ENCODE results near the gene RAB40AL.
"Not testable (repeated sequence)": the region's sequence is repeated elsewhere in the genome, so short reads cannot be mapped to it uniquely, and the experiment has no call there.

The RAB40AL gene

GRCh38 chrX:102964940-102965339 is 27.9 kb downstream of the RAB40AL start:
- no peak for TF ChIP-seq CTCF (IDR thresholded peaks at IDR 0.05; ENCODE audit: low read depth, low read length)
- in situ Hi-C loops (cut with HindIII; ENCODE audit: low sequenced_read_pairs), result no loop called here
- no peak overlapping the region for H3K4me3 ChIP-seq (ENCODE audit: low read depth, low read length)
- DNase-seq (ENCODE audit: low read depth, low spot score), result no peak

DNA sequence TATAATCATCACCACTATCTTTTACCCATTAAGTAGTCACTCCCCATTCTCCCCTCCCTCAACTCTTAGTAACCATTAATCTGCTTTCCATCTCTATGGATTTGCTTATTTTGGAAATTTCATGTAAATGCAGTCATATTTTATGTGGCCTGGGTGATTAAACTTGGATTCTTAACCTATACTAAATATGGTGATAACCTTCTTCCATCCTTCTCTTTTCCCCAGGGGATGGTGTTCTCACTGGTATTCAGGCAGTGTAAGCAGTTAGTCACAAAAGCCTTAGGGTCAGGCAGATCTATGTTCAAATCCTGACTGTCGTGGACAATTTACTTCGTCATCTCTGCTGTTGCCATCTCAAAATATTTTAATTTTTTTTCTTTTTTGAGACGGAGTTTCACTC is 29.6 kb downstream of the RAB40AL start:
- DNase-seq (ENCODE audit: low read depth, low spot score), result no peak
- no peak for TF ChIP-seq CTCF (IDR thresholded peaks at IDR 0.05; ENCODE audit: low read depth, low read length)

GRCh38 chrX:102968216-102968615 is 31.1 kb downstream of the RAB40AL start:
- in situ Hi-C loops (cut with HindIII; ENCODE audit: low sequenced_read_pairs), result no loop called here
- no peak overlapping the region for H3K4me3 ChIP-seq (ENCODE audit: low read depth, low read length)
- TF ChIP-seq CTCF (IDR thresholded peaks at IDR 0.05; ENCODE audit: low read depth, low read length), result no peak
- DNase-seq (ENCODE audit: low read depth, low spot score), result no peak

More for the DNA sequence above, 29.6 kb downstream of the RAB40AL start:
- H3K4me3 ChIP-seq (ENCODE audit: low read depth, low read length), result no peak overlapping the region
- in situ Hi-C loops (cut with HindIII; ENCODE audit: low sequenced_read_pairs), result no loop called here

GRCh38 chrX:102971536-102971935 is 34.5 kb downstream of the RAB40AL start:
- H3K4me3 ChIP-seq (ENCODE audit: low read depth, low read length); in situ Hi-C loops (cut with HindIII; ENCODE audit: low sequenced_read_pairs); DNase-seq (ENCODE audit: low read depth, low spot score): not testable (repeated sequence)

GRCh38 chrX:102975016-102975415 is 37.9 kb downstream of the RAB40AL start:
- H3K4me3 ChIP-seq (ENCODE audit: low read depth, low read length), result no peak overlapping the region
- no peak for TF ChIP-seq CTCF (IDR thresholded peaks at IDR 0.05; ENCODE audit: low read depth, low read length)
- in situ Hi-C loops (cut with HindIII; ENCODE audit: low sequenced_read_pairs), result no loop called here
- no peak for DNase-seq (ENCODE audit: low read depth, low spot score)

- DNase-seq (ENCODE audit: low read depth, low spot score), result no peak
- in situ Hi-C loops (cut with HindIII; ENCODE audit: low sequenced_read_pairs), result no loop called here
- no peak overlapping the region for H3K4me3 ChIP-seq (ENCODE audit: low read depth, low read length)
- TF ChIP-seq CTCF (IDR thresholded peaks at IDR 0.05; ENCODE audit: low read depth, low read length), result no peak
Measured at GRCh38 chrX:102976286-102976685, 39.2 kb downstream of the RAB40AL start.

DNA sequence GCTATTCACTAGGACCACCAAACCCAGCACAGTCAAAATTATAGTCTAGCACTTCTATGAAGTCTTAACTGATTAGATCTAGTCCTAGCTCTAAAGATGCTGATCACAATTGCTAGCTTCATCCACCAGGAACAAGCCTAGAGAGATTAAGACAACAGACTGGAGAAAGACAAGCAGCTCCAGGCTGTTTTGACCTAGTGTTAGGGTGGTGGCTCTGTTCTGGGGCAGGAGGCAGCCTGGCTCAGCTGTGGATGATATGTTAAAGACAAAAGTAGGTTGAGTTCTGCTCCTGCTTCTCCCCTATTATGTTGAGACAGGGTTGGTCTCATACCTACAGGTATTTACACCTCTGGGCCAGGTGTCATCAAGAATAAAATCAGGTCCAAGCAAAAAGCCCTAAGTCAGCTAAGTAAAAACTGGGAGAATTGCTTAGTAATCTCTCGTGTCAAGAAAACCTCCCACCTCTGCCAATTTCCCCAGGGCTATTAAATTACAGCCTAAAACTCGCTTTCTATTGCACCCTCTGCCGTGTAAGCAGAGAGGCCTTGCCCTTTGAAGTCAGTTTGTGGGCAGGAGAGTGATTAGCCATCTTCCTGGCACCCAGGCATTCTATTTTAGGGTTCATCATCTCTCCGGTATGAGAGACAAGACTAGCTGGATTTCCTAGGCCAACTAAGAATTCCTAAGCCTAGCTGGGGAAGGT is 39.9 kb downstream of the RAB40AL start:
- H3K4me3 ChIP-seq (ENCODE audit: low read depth, low read length), result no peak overlapping the region
- no peak for TF ChIP-seq CTCF (IDR thresholded peaks at IDR 0.05; ENCODE audit: low read depth, low read length)
- in situ Hi-C loops (cut with HindIII; ENCODE audit: low sequenced_read_pairs), result no loop called here
- DNase-seq (ENCODE audit: low read depth, low spot score), result no peak

Data from astrocyte of the spinal cord (primary cell).